NCI-H1417 treated with DMSO at 0.1 percent for 48 hours (cell line): ENCODE data around the gene CNTN4.

ENCODE experiments used
- DNase-seq: peaks from one replicate; lab custom pipeline; 2025; lab: John Stamatoyannopoulos, UW

Gene CNTN4

GRCh38 chr3:2701471-2701870, 602.8 kb downstream of the CNTN4 start:
- no peak for DNase-seq

- DNase-seq = no peak
These were observed 607.6 kb downstream of the CNTN4 start for GRCh38 chr3:2706144-2706835.

GRCh38 chr3:2706836-2707210, 608.2 kb downstream of the CNTN4 start:
- no peak for DNase-seq

GRCh38 chr3:2711081-2711480, 612.4 kb downstream of the CNTN4 start:
- no peak for DNase-seq

GRCh38 chr3:2713923-2714322, 615.3 kb downstream of the CNTN4 start:
- no peak for DNase-seq

GRCh38 chr3:2714834-2715233, 616.2 kb downstream of the CNTN4 start:
- DNase-seq = no peak

- no peak for DNase-seq
These were observed 628.4 kb downstream of the CNTN4 start for GRCh38 chr3:2727101-2727500.

- DNase-seq = no peak
These were observed 629.1 kb downstream of the CNTN4 start for GRCh38 chr3:2727610-2728318.

GRCh38 chr3:2731843-2732242, 633.2 kb downstream of the CNTN4 start:
- no peak for DNase-seq

GRCh38 chr3:2735392-2735894, 636.8 kb downstream of the CNTN4 start:
- no peak for DNase-seq

- DNase-seq = no peak
These were observed 642.9 kb downstream of the CNTN4 start for GRCh38 chr3:2741516-2741915.

GRCh38 chr3:2765002-2765579, 666.4 kb downstream of the CNTN4 start:
- no peak for DNase-seq

- no peak for DNase-seq
These were observed 671.8 kb downstream of the CNTN4 start for GRCh38 chr3:2770451-2770850.

- DNase-seq = no peak
These were observed 672.5 kb downstream of the CNTN4 start for GRCh38 chr3:2771193-2771592.

GRCh38 chr3:2771741-2772140, 673.1 kb downstream of the CNTN4 start:
- no peak for DNase-seq

- no peak for DNase-seq
These were observed 674.1 kb downstream of the CNTN4 start for GRCh38 chr3:2772803-2773202.

GRCh38 chr3:2774481-2775249, 676.0 kb downstream of the CNTN4 start:
- no peak for DNase-seq

GRCh38 chr3:2783261-2783660, 684.6 kb downstream of the CNTN4 start:
- DNase-seq = peak; percentile 9

GRCh38 chr3:2784627-2785026, 686.0 kb downstream of the CNTN4 start:
- DNase-seq = no peak

GRCh38 chr3:2790266-2790815, 691.7 kb downstream of the CNTN4 start:
- no peak for DNase-seq

GRCh38 chr3:2792432-2792831, 693.8 kb downstream of the CNTN4 start:
- DNase-seq = no peak

GRCh38 chr3:2793987-2794386, 695.3 kb downstream of the CNTN4 start:
- no peak for DNase-seq
